K562 (cell line): ENCODE data around the gene SEMA4F.

Experiments
- ARID3A ChIP-seq: IDR thresholded peaks from 2 replicates; pipeline ENCODE4 v1.6.1; 2012; ENCODE audit warnings: low read depth, low read length, improper control_type of control experiment, borderline replicate concordance
- HMGXB4 ChIP-seq: sonication (generic); formaldehyde crosslinking; IDR thresholded peaks from 2 replicates; pipeline ENCODE4 v1.8.1; 2023; ENCODE audit warnings: mild to moderate bottlenecking, missing genetic modification reagents

GRCh38 chr2:74673826-74674528 lies 19.9 kb downstream of the SEMA4F start:
- TF ChIP-seq HMGXB4 (CRISPR knock-in tag) = no peak
- TF ChIP-seq ARID3A = no peak
